ENCODE results near the gene JKAMP. TPM values are rescaled to one million over a fixed set of nuclear protein-coding genes. Genes with fewer than 3 reads are reported as not detected.
A peak's percentile ranks its signal among the peaks of the same experiment; 100 is the strongest.

JKAMP gene
- total RNA-seq, 1 experiment from 2014 or later = 46.5 TPM

DNA sequence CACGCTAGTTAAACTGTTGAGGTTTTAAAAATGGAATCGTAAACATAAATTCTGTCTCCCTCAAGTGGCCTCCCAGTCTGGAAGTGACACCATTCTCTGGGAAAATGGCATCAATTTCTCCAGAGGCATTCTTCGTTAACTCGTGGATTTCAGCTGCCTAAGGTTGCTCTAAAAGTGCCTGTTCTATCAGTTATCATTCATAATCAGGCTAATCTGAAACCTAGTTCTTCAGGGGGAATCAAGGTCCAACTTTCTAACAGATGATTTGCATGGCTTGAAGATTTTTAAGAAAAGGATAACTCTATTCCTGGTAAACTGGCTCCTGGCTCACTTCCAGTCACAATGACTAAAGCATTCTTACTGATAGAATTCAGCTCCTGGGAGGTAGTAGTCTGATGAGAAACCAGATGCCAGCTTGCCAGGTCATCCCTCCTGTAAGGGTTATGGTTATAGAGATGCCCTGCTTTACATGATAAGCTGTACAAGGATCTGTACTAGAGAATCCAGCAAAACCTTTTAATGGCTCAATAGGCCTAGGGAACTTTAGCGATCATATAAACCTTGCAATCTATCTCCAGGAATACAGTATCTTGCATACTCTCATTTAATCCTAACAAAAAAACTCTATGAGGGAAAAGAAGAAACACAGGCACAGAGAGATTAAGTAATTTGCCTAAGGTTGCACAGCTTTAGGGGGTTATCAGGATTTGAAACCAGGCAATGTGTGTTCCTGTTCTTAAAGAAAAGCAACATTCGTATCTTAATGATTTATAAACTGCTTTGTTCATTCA, 1.6 kb upstream of the JKAMP start (continued):
- TF ChIP-seq CTCF (IDR thresholded peaks at IDR 0.05 in 2 of 3, conservative IDR thresholded peaks at IDR 0.05 in 1 of 3; ENCODE audit: borderline replicate concordance in 1 of 3, insufficient read depth in 1 of 3, low read depth in 2 of 3, low read length in 2 of 3) = no peak
- no peak for TF ChIP-seq CEBPB (IDR thresholded peaks at IDR 0.05; ENCODE audit: low read depth)
- peak; percentile 28; the same call in 1 of the 2 replicates for TF ChIP-seq SP1 (IDR thresholded peaks at IDR 0.05; ENCODE audit: low read depth)
- TF ChIP-seq POLR2A (IDR thresholded peaks at IDR 0.05; ENCODE audit: borderline replicate concordance, extremely low read depth, insufficient read depth, insufficient read length) = no peak
- 0 out of 2 replicates have a peak, but pooled peaks have one; percentile 13 for TF ChIP-seq CBX3 (IDR thresholded peaks at IDR 0.05; ENCODE audit: low read depth)
- TF ChIP-seq SIN3A (IDR thresholded peaks at IDR 0.05; ENCODE audit: low read depth) = peak; percentile 49; the same call in 1 of the 2 replicates

- Histone ChIP-seq H3K9me3 (ENCODE audit: control insufficient read depth in 1 of 2, insufficient read depth in 1 of 2, low read depth in 1 of 2, low read length in 2 of 2) (no peaks in the 10 kb centered on the region), H3K4me3 (replicated peaks in 1 of 2; ENCODE audit: low read depth in 1 of 2, low read length in 2 of 2) (peak overlapping the region; percentile 81 to 93), H3K9ac (ENCODE audit: low read length) (peak overlapping the region; percentile 90), H2AFZ (ENCODE audit: low read depth, low read length, poor library complexity, severe bottlenecking) (no peak overlapping the region), H4K20me1 (ENCODE audit: insufficient read depth) (no peaks in the 10 kb centered on the region), H3K27me3 (ENCODE audit: insufficient read depth, low read length) (no peaks in the 10 kb centered on the region), H3K79me2 (ENCODE audit: insufficient read depth, low read length) (peaks cover 58% of the 10 kb centered on the region), H3K27ac (ENCODE audit: low read depth, low read length) (peak overlapping the region; percentile 87), H3K9me2 (ENCODE audit: insufficient read depth) (no peaks in the 10 kb centered on the region), H3K36me3 (ENCODE audit: control insufficient read depth in 1 of 2, insufficient read depth in 2 of 2, low read length in 2 of 2) (peaks cover 7 to 9% of the 10 kb centered on the region in 2 experiments; a peak in 3 of 4 replicates), H3K4me1 (ENCODE audit: control insufficient read depth in 1 of 2, insufficient read depth in 2 of 2, low read length in 2 of 2) (peaks cover 13 to 33% of the 10 kb centered on the region in 2 experiments), H3K4me2 (ENCODE audit: low read length) (peak overlapping the region; percentile 96)
- ChIA-PET CTCF (interaction anchor here (0.7 to 1.5 kb wide), 7 partner anchors 11 to 356 kb away, joined by 3 to 16 read pairs (median 4); partner anchors contain the start of gene CCDC175), RAD21 (ENCODE audit: low non-redundant PET in 1 of 2, low total read pairs in 2 of 2, uncharacterized antibody in 2 of 2, unreplicated experiment in 2 of 2) (interaction anchor here in 1 of 2 experiments (0.9 kb wide), 1 partner anchor 93 kb away, joined by 3 read pairs; the partner anchor contains the start of gene CCDC175), POLR2A (interaction anchor here (0.9 to 1.6 kb wide), 3 partner anchors 9 to 1185 kb away, joined by 3 to 4 read pairs (median 3); partner anchors contain the start of gene ARID4A)
- DNase-seq (ENCODE audit: low read depth, low spot score) = peak; percentile 2
- peak; percentile 27 for ATAC-seq
- TF ChIP-seq EZH2 (IDR thresholded peaks at IDR 0.05) (no peak), POLR2A (IDR thresholded peaks at IDR 0.05; ENCODE audit: borderline replicate concordance, extremely low read depth, insufficient read depth, insufficient read length) (peak; percentile 30)
- intact Hi-C loops (cut with micrococcal nuclease) = no loop called here
- no TSS peak for BruUV-seq (replicated peaks)
Measured at GRCh38 chr14:59483363-59483762, 954 bp upstream of the JKAMP start.

Measured in HCT116 (cell line).